Gastrocnemius medialis (tissue), 4 donors: ENCODE measurements around the gene SLC35F1.

Source experiments
- CTCF ChIP-seq, 5 experiments: fragments of 450-650 bp in 3 of 5; fragments of 200-600 bp in 2 of 5; sonication (generic) in 2 of 5; IDR thresholded peaks in 4 of 5; conservative IDR thresholded peaks in 1 of 5; 1 replicate in 4 of 5; 2 replicates in 1 of 5; pipeline ENCODE4 v1.5.1; 2016 to 2019; ENCODE audit warnings: antibody characterized with exemption in 5 of 5, mild to moderate bottlenecking in 3 of 5, moderate library complexity in 3 of 5
- POLR2A ChIP-seq, 2 donors: fragments of 450-650 bp; IDR thresholded peaks; one replicate each; pipeline ENCODE4 v1.6.1; 2017; ENCODE audit warnings: antibody characterized with exemption in 2 of 2, mild to moderate bottlenecking in 2 of 2, moderate library complexity in 2 of 2

- TF ChIP-seq CTCF (IDR thresholded peaks at IDR 0.05 in 4 of 5, conservative IDR thresholded peaks at IDR 0.05 in 1 of 5) (no peak), POLR2A (IDR thresholded peaks at IDR 0.05) (no peak)
Measured at GRCh38 chr6:118054082-118054481, 147.0 kb downstream of the SLC35F1 start.
